GM12878 (cell line): ENCODE results near the gene CCM2. TPM values are rescaled to one million over a fixed set of nuclear protein-coding genes. Genes with fewer than 3 reads are reported as not detected.

Experiments
- ATAC-seq: fragments of 200-7000 bp; cut with Tn5 transposase; 3 replicates; pipeline ENCODE4 v1.9.1; 2020; ENCODE audit warnings: mild to moderate bottlenecking, moderate library complexity
- BruUV-seq: library from RNA; stranded (reverse); fragments of 400-500 nt; replicated peaks from 2 replicates; lab custom pipeline; 2021; lab: Mats Ljungman, UMichigan
- CTCF ChIA-PET: fragments of 300-600 bp; sonication (Branson Sonifier 250); formaldehyde crosslinking; extraction: SDS; loops from one replicate; lab custom pipeline; 2021; ENCODE audit warnings: inconsistent platforms; lab: Yijun Ruan, JAX
- POLR2A ChIA-PET: fragments of 350-600 bp; formaldehyde crosslinking; extraction: SDS; loops from one replicate; lab custom pipeline; 2021; ENCODE audit warnings: inconsistent platforms; lab: Charles Lee
- RAD21 ChIA-PET: fragments of 300-600 bp; sonication (Branson Sonifier 250); formaldehyde crosslinking; loops from one replicate; lab custom pipeline; 2023; ENCODE audit warnings: antibody characterized with exemption; ENCODE audit not compliant: unreplicated experiment; lab: Charles Lee
- SMC1A ChIA-PET: fragments of 300-600 bp; sonication (Branson Sonifier 250); formaldehyde crosslinking; loops from one replicate; lab custom pipeline; 2023; ENCODE audit not compliant: unreplicated experiment, uncharacterized antibody; lab: Charles Lee
- DNase-seq: peaks from one replicate; pipeline ENCODE4 v3.0.0-alpha.2; 2011; ENCODE audit warnings: low read depth, low spot score
- FAIRE-seq: peaks from 3 replicates; lab custom pipeline; 2011; peaks lifted over from hg19 to GRCh38; lab: Jason Lieb, UNC
- H2AFZ ChIP-seq: 2 replicates; pipeline ENCODE4 v1.6.0; 2011; ENCODE audit warnings: low read depth, low read length, control low read depth; ENCODE audit not compliant: control insufficient read depth
- H3K27ac ChIP-seq: 2 replicates; pipeline ENCODE4 v1.5.1; 2011; ENCODE audit warnings: control low read depth; ENCODE audit not compliant: control insufficient read depth, insufficient read depth
- H3K27me3 ChIP-seq, 2 experiments: replicated peaks in 1 of 2; 2 replicates each; pipeline versions ENCODE4 v1.6.0 to v1.6.1; 2011; ENCODE audit warnings: low read length in 1 of 2; ENCODE audit not compliant: control insufficient read depth in 2 of 2, insufficient read depth in 2 of 2
- H3K36me3 ChIP-seq, 2 experiments: 2 replicates each; pipeline ENCODE4 v1.5.1; 2011; ENCODE audit warnings: low read length in 1 of 2; ENCODE audit not compliant: control insufficient read depth in 2 of 2, insufficient read depth in 2 of 2
- H3K4me1 ChIP-seq: 2 replicates; pipeline ENCODE4 v1.6.1; 2011; ENCODE audit warnings: mild to moderate bottlenecking, low read length, moderate library complexity, mixed read lengths; ENCODE audit not compliant: control insufficient read depth, insufficient read depth
- H3K4me2 ChIP-seq: 2 replicates; pipeline ENCODE4 v1.6.0; 2011; ENCODE audit warnings: control low read depth; ENCODE audit not compliant: control insufficient read depth, insufficient read depth
- H3K4me3 ChIP-seq: fragments of 200-600 bp; sonication (generic); 2 replicates; pipeline ENCODE4 v1.5.1; 2016
- H3K79me2 ChIP-seq: 2 replicates; pipeline ENCODE4 v1.6.0; 2011; ENCODE audit warnings: low read length; ENCODE audit not compliant: control insufficient read depth, insufficient read depth
- H3K9ac ChIP-seq: 2 replicates; pipeline ENCODE4 v1.8.0; 2011; ENCODE audit warnings: low read length, control low read depth, mixed read lengths; ENCODE audit not compliant: control insufficient read depth, insufficient read depth
- H3K9me3 ChIP-seq: replicated peaks from 3 replicates; pipeline ENCODE4 v1.5.1; 2011; ENCODE audit warnings: mild to moderate bottlenecking, low read length; ENCODE audit not compliant: control insufficient read depth, insufficient read depth
- H4K20me1 ChIP-seq: 2 replicates; pipeline ENCODE4 v1.6.0; 2011; ENCODE audit not compliant: control insufficient read depth, insufficient read depth
- ASH2L ChIP-seq: fragments of 300-600, 200-600 bp; sonication (generic); IDR thresholded peaks from 2 replicates; pipeline ENCODE4 v1.6.1; 2017; ENCODE audit warnings: low read depth, mild to moderate bottlenecking, borderline replicate concordance
- BRCA1 ChIP-seq: IDR thresholded peaks from 2 replicates; pipeline ENCODE4 v1.6.1; 2011; ENCODE audit warnings: low read depth, low read length, improper control_type of control experiment
- CBX5 ChIP-seq: sonication (generic); IDR thresholded peaks from 2 replicates; pipeline ENCODE4 v1.6.1; 2016; ENCODE audit warnings: low read depth, moderate library complexity, mild to moderate bottlenecking, inconsistent platforms
- CHD1 ChIP-seq: IDR thresholded peaks from 2 replicates; pipeline ENCODE4 v1.6.1; 2012; ENCODE audit warnings: low read depth, low read length, improper control_type of control experiment
- CHD4 ChIP-seq: fragments of 200-600 bp; sonication (generic); IDR thresholded peaks from 2 replicates; pipeline ENCODE4 v1.6.1; 2016; ENCODE audit warnings: mild to moderate bottlenecking
- EED ChIP-seq: sonication (generic); IDR thresholded peaks from 2 replicates; pipeline ENCODE4 v1.6.1; 2016; ENCODE audit warnings: antibody characterized with exemption, low read depth
- EGR1 ChIP-seq, 2 experiments: IDR thresholded peaks; 1 replicate in 1 of 2; 2 replicates in 1 of 2; pipeline ENCODE4 v1.6.1; 2011 to 2012; ENCODE audit warnings: low read depth in 2 of 2, low read length in 2 of 2, borderline replicate concordance in 1 of 2, mild to moderate bottlenecking in 1 of 2, moderate library complexity in 1 of 2
- NR2F1 ChIP-seq: fragments of 450-650 bp; conservative IDR thresholded peaks from 2 replicates; pipeline ENCODE4 v1.6.1; 2017; ENCODE audit warnings: mild to moderate bottlenecking
- ZNF24 ChIP-seq: fragments of 450-650 bp; IDR thresholded peaks from 2 replicates; pipeline ENCODE4 v1.6.1; 2017; ENCODE audit warnings: antibody characterized with exemption, mild to moderate bottlenecking
- WGBS: methylation state at CpG from one replicate; pipeline ENCODE4 v1.1.6; 2016; ENCODE audit warnings: low lambda C conversion rate; ENCODE audit not compliant: insufficient replicate concordance, insufficient coverage; ENCODE audit errors: missing lambda C conversion rate; 5-methylcytosine and 5-hydroxymethylcytosine counted together
- in situ Hi-C: fragments of 300-500 bp; cut with MboI; formaldehyde crosslinking; loops from 9 replicates; pipeline ENCODE4 v1.14.3; 2018; ENCODE audit warnings: mixed read lengths
- intact Hi-C: fragments of 100-400 bp; cut with micrococcal nuclease; formaldehyde crosslinking; loops from one replicate; pipeline ENCODE4 v1.14.2; 2022; ENCODE audit not compliant: unreplicated experiment
- polyA plus RNA-seq, 11 experiments: library from polyadenylated mRNA; depleted of rRNA in 4 of 11; unstranded in 6 of 11; stranded (reverse) in 5 of 11; fragments of >200 nt; fragmentation: Nextera tagmentation in 4 of 11; fragmentation: Illumina TruSeq in 1 of 11; extraction: Ambion mirVana in 4 of 11; extraction: Trizol in 1 of 11; gene quantifications; 1 replicate in 1 of 11; 2 replicates in 10 of 11; pipeline versions ENCODE4 v1.2.1 to v1.2.3, GENCODE V29; 2011 to 2016; ENCODE audit warnings: inconsistent platforms in 2 of 11, missing spikeins in 2 of 11, low read depth in 1 of 11
- total RNA-seq, 4 experiments: library from RNA; depleted of rRNA in 3 of 4; stranded (reverse); fragments of >200 nt in 3 of 4; fragmentation: Illumina TruSeq in 1 of 4; extraction: Trizol in 1 of 4; gene quantifications; 2 replicates each; pipeline versions ENCODE4 v1.2.1 to v1.2.3, GENCODE V29; 2013 to 2021
- TF ChIP-seq, protein P1 (sequence below): fragments of 450-650 bp; IDR thresholded peaks from 2 replicates; pipeline ENCODE4 v1.6.1; 2016; ENCODE audit warnings: mild to moderate bottlenecking
- TF ChIP-seq, protein P2 (sequence below): fragments of 450-650 bp; IDR thresholded peaks from 2 replicates; pipeline ENCODE4 v1.6.1; 2017; ENCODE audit warnings: mild to moderate bottlenecking, moderate library complexity

The CCM2 gene
- total and polyA plus RNA-seq, 10 of the 15 experiments (the other 5 are each of a cell fraction or from before 2014, with no cell fraction given), result 1.00 to 82.3 (median 48.7) TPM

DNA sequence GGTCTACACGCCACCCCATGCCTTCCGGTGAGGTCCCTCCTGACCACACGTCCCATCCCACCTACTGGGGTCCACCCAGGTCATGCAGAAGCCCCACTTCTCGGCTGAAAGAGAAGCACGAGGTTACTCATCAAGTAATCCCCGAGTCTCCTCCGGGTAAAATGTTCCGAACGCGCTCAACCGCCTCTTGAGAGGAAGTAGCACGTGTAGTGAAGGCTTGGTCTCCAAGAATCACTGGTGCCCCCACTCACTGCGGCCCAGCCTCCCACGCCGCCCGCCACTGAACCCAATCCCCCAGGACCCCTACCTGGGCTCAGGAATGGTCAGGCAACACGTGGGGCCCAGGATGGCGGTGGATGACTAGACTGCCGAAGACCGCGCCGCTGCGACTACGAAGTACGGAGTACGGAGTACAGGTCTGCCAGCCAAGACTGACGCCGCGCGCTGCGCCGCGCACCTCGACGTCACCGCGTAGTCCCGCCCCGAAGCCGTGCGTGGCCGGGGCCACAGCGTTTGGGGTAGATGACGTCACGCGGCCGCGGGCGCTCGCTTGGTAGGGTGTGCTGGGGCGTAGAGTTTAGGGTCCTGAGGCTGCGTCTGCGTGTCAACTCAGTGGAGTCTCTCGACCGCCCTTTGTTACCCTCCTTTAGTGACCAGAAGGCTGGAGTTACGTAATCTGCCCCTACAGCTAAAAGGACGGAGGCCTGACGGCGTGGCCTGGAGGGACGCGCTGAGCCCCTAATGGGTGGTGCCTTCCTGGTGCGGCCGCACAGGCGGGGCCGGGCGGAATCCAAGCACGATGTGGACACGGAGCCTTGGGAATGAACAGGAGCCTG is 13.6 kb upstream of the CCM2 start (continued):
- TF ChIP-seq ZNF24 (0 out of 2 replicates have a peak, but pooled peaks have one; percentile 27), CBX5 (no peak), EED (no peak), EGR1 (IDR thresholded peaks at IDR 0.05; ENCODE audit: borderline replicate concordance in 1 of 2, low read depth in 2 of 2, low read length in 2 of 2) (peak; percentile 33 to 97; a peak in 2 of 3 replicates), CHD1 (no peak), CHD4 (no peak), ASH2L (peak; percentile 86; the same call in 1 of the 2 replicates), NR2F1 (peak; percentile 68), BRCA1 (no peak; the same call in 1 of the 2 replicates)

DNA sequence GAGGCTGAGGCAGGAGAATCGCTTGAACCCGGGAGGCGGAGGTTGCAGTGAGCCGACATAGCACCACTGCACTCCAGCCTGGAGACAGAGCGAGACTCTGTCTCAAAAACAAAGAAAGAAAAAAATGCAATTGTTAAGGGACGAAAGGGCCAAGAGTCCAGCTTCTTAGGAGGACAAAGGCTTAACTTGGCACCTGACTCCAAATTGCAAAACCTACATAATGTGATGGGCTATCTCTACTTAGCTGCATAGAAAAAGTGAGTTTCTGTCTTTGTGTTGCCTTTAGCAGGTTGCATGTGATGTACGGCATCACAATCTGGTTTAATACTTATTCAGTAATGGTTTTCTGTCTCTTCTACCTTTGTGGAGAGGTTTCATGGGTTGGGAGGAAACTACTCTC is 12.5 kb upstream of the CCM2 start:
- TF ChIP-seq, protein P1, sequence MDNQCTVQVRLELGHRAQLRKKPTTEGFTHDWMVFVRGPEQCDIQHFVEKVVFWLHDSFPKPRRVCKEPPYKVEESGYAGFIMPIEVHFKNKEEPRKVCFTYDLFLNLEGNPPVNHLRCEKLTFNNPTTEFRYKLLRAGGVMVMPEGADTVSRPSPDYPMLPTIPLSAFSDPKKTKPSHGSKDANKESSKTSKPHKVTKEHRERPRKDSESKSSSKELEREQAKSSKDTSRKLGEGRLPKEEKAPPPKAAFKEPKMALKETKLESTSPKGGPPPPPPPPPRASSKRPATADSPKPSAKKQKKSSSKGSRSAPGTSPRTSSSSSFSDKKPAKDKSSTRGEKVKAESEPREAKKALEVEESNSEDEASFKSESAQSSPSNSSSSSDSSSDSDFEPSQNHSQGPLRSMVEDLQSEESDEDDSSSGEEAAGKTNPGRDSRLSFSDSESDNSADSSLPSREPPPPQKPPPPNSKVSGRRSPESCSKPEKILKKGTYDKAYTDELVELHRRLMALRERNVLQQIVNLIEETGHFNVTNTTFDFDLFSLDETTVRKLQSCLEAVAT, result 0 out of 2 replicates have a peak, but pooled peaks have one; percentile 12
- TF ChIP-seq, protein P2, sequence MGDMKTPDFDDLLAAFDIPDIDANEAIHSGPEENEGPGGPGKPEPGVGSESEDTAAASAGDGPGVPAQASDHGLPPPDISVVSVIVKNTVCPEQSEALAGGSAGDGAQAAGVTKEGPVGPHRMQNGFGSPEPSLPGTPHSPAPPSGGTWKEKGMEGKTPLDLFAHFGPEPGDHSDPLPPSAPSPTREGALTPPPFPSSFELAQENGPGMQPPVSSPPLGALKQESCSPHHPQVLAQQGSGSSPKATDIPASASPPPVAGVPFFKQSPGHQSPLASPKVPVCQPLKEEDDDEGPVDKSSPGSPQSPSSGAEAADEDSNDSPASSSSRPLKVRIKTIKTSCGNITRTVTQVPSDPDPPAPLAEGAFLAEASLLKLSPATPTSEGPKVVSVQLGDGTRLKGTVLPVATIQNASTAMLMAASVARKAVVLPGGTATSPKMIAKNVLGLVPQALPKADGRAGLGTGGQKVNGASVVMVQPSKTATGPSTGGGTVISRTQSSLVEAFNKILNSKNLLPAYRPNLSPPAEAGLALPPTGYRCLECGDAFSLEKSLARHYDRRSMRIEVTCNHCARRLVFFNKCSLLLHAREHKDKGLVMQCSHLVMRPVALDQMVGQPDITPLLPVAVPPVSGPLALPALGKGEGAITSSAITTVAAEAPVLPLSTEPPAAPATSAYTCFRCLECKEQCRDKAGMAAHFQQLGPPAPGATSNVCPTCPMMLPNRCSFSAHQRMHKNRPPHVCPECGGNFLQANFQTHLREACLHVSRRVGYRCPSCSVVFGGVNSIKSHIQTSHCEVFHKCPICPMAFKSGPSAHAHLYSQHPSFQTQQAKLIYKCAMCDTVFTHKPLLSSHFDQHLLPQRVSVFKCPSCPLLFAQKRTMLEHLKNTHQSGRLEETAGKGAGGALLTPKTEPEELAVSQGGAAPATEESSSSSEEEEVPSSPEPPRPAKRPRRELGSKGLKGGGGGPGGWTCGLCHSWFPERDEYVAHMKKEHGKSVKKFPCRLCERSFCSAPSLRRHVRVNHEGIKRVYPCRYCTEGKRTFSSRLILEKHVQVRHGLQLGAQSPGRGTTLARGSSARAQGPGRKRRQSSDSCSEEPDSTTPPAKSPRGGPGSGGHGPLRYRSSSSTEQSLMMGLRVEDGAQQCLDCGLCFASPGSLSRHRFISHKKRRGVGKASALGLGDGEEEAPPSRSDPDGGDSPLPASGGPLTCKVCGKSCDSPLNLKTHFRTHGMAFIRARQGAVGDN, result no peak
- no peaks in the 10 kb centered on the region for H3K9me3 ChIP-seq
- no peak overlapping the region for H3K27ac ChIP-seq
- SMC1A ChIA-PET, result interaction anchor here (0.8 to 16.7 kb wide), 3 partner anchors 13 to 39 kb away, joined by 3 to 303 read pairs (median 3); partner anchors contain the start of gene CCM2
- peak overlapping the region; percentile 93 for H3K4me3 ChIP-seq
- in situ Hi-C loops, result no loop called here
- peak overlapping the region; percentile 61; the same call in 1 of the 2 replicates for H3K4me2 ChIP-seq
- RAD21 ChIA-PET, result interaction anchor here (0.6 kb wide), 1 partner anchor 13 kb away, joined by 3 read pairs; no protein-coding TSS in a partner anchor
- H3K27me3 ChIP-seq, result no peaks in the 10 kb centered on the region
- FAIRE-seq (no peak), ATAC-seq (no peak), DNase-seq (no peak)
- POLR2A ChIA-PET, result interaction anchor here (0.9 to 16.1 kb wide), 2 partner anchors 13 to 41 kb away, joined by 3 to 280 read pairs; partner anchors contain the start of gene CCM2
- peaks cover 14% of the 10 kb centered on the region for H3K4me1 ChIP-seq
- BruUV-seq, result no TSS peak
- H3K9ac ChIP-seq, result no peak overlapping the region
- no peak overlapping the region for H2AFZ ChIP-seq
- WGBS, result 100% methylated on average over 5 of the region's 7 CpGs
- peaks cover 3% of the 10 kb centered on the region for H4K20me1 ChIP-seq
- intact Hi-C loops, result no loop called here
- peaks cover 47% of the 10 kb centered on the region for H3K79me2 ChIP-seq
- CTCF ChIA-PET, result interaction anchor here (0.9 to 1.0 kb wide), 2 partner anchors 9 to 14 kb away, joined by 3 to 5 read pairs; partner anchors contain the start of gene MYO1G
- peaks cover 19% of the 10 kb centered on the region in 2 experiments for H3K36me3 ChIP-seq
